ENCODE measurements around the gene SRRD.
"Not testable (repeated sequence)": the region's sequence is repeated elsewhere in the genome, so short reads cannot be mapped to it uniquely, and the experiment has no call there.

SRRD gene

GRCh38 chr22:26522592-26522991 is 38.9 kb downstream of the SRRD start:
- no peak for DNase-seq (ENCODE audit: low spot score)

- DNase-seq (ENCODE audit: low spot score): no peak
Measured at GRCh38 chr22:26524870-26525269, 41.2 kb downstream of the SRRD start.

- DNase-seq (ENCODE audit: low spot score): no peak
Measured at GRCh38 chr22:26525946-26526564, 42.4 kb downstream of the SRRD start.

GRCh38 chr22:26527167-26527566 is 43.5 kb downstream of the SRRD start:
- DNase-seq (ENCODE audit: low spot score): no peak

- no peak for DNase-seq (ENCODE audit: low spot score)
Measured at GRCh38 chr22:26527574-26528465, 44.1 kb downstream of the SRRD start.

GRCh38 chr22:26528518-26528917 is 44.8 kb downstream of the SRRD start:
- not testable (repeated sequence) for DNase-seq (ENCODE audit: low spot score)

GRCh38 chr22:26529345-26529744 is 45.7 kb downstream of the SRRD start:
- no peak for DNase-seq (ENCODE audit: low spot score)

GRCh38 chr22:26534171-26534855 is 50.6 kb downstream of the SRRD start:
- no peak for DNase-seq (ENCODE audit: low spot score)

GRCh38 chr22:26534874-26535602 is 51.4 kb downstream of the SRRD start:
- DNase-seq (ENCODE audit: low spot score): no peak

GRCh38 chr22:26535603-26535908 is 51.9 kb downstream of the SRRD start:
- DNase-seq (ENCODE audit: low spot score): no peak

- no peak for DNase-seq (ENCODE audit: low spot score)
Measured at GRCh38 chr22:26536056-26536761, 52.5 kb downstream of the SRRD start.

GRCh38 chr22:26536762-26537134 is 53.1 kb downstream of the SRRD start:
- DNase-seq (ENCODE audit: low spot score): no peak

GRCh38 chr22:26540119-26540518 is 56.4 kb downstream of the SRRD start:
- no peak for DNase-seq (ENCODE audit: low spot score)

GRCh38 chr22:26541167-26541819 is 57.6 kb downstream of the SRRD start:
- DNase-seq (ENCODE audit: low spot score): no peak

GRCh38 chr22:26542831-26543230 is 59.2 kb downstream of the SRRD start:
- DNase-seq (ENCODE audit: low spot score): no peak
